ENCODE results near the gene CYP27C1. TPM values are rescaled to one million over a fixed set of nuclear protein-coding genes. Genes with fewer than 3 reads are reported as not detected.
"Not testable (repeated sequence)": the region's sequence is repeated elsewhere in the genome, so short reads cannot be mapped to it uniquely, and the experiment has no call there.

The CYP27C1 gene
- total RNA-seq, 2 experiments from 2014 or later, result not detected

DNA sequence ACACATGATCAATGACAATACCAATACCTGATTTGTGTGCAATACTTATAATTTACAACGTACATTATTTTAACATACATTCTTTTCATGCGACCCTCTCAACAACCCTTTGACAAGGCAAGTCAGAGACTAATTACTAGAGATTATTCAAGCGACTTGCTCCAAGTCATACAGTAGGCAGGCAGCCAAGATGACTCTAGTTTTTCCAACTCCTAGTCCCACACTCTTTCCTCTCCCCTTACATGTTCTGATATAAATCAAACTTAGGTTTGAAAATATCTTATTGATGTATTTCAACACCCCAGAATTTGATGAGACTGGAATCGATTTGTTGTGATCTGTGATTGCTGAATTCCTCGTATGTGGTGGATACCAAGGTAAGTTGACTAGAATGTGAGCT, 8.0 kb upstream of the CYP27C1 start:
- H3K36me3 Mint-ChIP-seq, result no peaks in the 10 kb centered on the region
- H3K27ac Mint-ChIP-seq, result no peak overlapping the region
- H3K27me3 Mint-ChIP-seq, result peaks cover 40% of the 10 kb centered on the region
- DNase-seq, result no peak
- no peaks in the 10 kb centered on the region for H3K9me3 Mint-ChIP-seq
- no peak overlapping the region for H3K4me3 Mint-ChIP-seq
- H3K4me1 Mint-ChIP-seq, result peaks cover 8% of the 10 kb centered on the region

DNA sequence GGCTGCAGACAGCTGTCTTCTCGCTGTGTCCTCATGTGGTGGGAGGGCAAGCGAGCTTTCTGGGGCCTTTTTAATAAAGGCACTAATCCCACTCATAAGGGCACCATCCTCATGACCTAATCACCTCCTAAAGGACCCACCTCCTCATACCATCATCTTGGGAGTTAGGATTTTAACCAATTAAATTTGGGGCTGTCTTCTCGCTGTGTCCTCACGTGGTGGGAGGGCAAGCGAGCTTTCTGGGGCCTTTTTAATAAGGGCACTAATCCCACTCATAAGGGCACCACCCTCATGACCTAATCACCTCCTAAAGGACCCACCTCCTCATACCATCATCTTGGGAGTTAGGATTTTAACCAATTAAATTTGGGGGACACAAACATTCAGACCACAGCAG, 7.2 kb upstream of the CYP27C1 start:
- H3K27ac Mint-ChIP-seq, H3K36me3 Mint-ChIP-seq, H3K4me3 Mint-ChIP-seq, DNase-seq, H3K4me1 Mint-ChIP-seq, H3K9me3 Mint-ChIP-seq: not testable (repeated sequence)
- H3K27me3 Mint-ChIP-seq, result peaks cover 45% of the 10 kb centered on the region

DNA sequence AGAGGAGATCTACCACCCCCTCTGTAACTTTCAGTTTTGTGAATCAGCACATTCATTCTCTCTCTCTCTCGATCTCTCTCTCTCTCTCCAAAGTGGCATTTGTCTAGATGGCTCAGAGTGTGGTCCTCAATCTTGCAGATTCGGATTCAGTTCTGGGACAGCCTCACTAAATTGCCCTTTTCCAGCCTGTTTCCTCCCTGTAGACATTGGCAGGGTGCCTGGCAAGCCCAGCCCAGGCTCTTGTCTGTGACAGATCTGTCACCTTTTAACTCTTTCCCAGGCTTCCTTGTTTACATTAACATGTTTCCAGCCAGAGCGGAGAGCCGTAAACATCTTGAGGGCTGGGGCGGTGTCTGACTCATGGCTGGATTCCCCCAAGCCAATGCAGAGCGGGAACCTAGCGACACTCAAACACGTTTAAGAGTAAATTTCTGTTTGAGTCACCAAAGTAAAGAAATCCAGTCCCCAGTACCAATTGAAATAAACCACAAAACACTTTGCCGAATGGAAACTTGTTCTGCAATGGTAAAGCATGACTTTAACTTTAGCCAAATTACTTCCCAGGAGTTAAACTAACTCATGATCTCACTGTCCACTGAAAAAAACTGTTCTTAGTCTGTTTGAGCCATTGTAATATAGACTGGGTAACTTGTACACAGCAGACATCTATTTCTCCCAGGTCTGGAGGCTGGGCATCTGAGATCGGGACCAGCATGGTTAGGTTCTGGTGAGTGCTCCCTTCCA, 6.6 kb upstream of the CYP27C1 start:
- DNase-seq, result peak; percentile 44
- Mint-ChIP-seq H3K9me3 (no peaks in the 10 kb centered on the region), H3K4me3 (no peak overlapping the region), H3K4me1 (peaks cover 8% of the 10 kb centered on the region), H3K36me3 (no peaks in the 10 kb centered on the region), H3K27me3 (peaks cover 47% of the 10 kb centered on the region), H3K27ac (peak overlapping the region; percentile 0)

DNA sequence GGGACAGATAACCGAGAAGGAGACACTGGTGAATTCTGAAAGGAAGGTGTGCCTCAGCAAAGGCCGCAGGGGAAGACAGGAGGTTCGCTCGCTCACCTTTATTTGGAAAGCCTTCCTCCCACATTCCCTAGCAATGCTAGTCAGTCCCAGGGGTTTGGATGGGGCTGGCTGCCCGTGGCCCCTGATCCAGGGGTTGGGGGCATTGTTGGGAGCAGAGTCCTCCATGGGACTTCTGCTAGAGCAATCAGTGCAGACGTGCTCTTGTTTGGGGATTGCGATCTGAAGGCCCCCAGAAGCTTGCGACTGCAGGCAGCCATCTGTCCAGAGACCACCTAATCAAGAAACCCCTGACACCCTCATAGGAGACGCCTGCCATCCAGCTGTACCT, 6.0 kb upstream of the CYP27C1 start:
- H3K27me3 Mint-ChIP-seq, result peaks cover 50% of the 10 kb centered on the region
- H3K4me3 Mint-ChIP-seq, result no peak overlapping the region
- no peaks in the 10 kb centered on the region for H3K9me3 Mint-ChIP-seq
- H3K4me1 Mint-ChIP-seq, result peaks cover 8% of the 10 kb centered on the region
- H3K36me3 Mint-ChIP-seq, result no peaks in the 10 kb centered on the region
- DNase-seq, result no peak
- H3K27ac Mint-ChIP-seq, result no peak overlapping the region

DNA sequence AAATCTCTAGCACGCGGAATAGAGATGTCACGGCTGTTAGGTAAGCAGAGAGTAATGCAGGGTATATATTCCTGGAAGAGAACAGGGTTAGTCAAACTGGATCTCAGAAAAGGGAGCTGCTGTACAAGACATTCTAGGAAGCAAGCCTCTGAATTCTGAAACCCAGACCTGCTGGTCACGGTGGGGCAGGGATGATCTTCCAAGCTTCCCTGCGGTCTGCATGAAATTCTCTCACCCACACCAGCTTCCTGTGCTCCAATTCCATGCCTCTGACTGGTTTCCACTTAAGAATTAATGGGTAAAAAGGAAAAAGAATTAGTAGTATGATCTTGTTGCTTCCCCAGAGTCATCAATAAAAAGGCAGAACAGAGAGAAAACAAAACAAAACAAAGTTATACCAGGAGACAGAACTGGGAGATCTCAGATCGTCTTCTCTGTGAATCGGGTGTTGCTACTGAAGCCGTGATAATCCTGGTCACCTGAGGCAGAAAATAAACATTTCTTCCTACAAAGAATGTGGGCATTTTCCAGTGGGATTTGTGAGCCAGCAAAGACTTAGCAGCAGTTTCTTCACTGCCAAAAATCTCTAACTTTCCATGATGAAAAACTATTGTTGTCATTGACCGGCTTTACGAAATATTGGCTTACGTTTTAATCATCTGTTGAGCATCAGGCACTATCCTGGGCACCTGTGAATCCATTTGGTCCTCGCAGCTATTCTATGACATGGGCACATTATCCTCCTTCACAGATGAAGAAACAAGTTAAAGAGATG, 5.3 kb upstream of the CYP27C1 start:
- Mint-ChIP-seq H3K36me3 (no peaks in the 10 kb centered on the region), H3K27me3 (peaks cover 57% of the 10 kb centered on the region), H3K9me3 (no peaks in the 10 kb centered on the region), H3K4me3 (no peak overlapping the region), H3K27ac (no peak overlapping the region), H3K4me1 (peaks cover 14% of the 10 kb centered on the region)
- no peak for DNase-seq

DNA sequence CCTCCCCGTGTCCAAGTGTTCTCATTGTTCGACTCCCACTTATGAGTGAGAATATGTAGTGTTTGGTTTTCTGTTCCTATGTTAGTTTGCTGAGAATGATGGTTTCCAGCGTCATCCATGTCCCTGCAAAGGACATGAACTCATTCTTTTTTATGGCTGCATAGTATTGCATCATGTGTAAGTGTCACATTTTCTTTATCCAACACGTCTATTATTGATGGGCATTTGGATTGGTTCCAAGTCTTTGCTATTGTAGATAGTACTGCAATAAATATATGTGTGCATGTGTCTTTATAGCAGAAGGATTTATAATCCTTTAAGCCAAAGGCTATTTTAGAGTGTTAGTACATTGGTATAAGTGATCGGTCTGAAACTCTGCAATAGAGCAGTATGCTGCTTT, 4.0 kb upstream of the CYP27C1 start:
- not testable (repeated sequence) for H3K4me3 Mint-ChIP-seq, H3K9me3 Mint-ChIP-seq, H3K27ac Mint-ChIP-seq, DNase-seq, H3K36me3 Mint-ChIP-seq
- Mint-ChIP-seq H3K4me1 (peaks cover 17% of the 10 kb centered on the region), H3K27me3 (peaks cover 67% of the 10 kb centered on the region)

DNA sequence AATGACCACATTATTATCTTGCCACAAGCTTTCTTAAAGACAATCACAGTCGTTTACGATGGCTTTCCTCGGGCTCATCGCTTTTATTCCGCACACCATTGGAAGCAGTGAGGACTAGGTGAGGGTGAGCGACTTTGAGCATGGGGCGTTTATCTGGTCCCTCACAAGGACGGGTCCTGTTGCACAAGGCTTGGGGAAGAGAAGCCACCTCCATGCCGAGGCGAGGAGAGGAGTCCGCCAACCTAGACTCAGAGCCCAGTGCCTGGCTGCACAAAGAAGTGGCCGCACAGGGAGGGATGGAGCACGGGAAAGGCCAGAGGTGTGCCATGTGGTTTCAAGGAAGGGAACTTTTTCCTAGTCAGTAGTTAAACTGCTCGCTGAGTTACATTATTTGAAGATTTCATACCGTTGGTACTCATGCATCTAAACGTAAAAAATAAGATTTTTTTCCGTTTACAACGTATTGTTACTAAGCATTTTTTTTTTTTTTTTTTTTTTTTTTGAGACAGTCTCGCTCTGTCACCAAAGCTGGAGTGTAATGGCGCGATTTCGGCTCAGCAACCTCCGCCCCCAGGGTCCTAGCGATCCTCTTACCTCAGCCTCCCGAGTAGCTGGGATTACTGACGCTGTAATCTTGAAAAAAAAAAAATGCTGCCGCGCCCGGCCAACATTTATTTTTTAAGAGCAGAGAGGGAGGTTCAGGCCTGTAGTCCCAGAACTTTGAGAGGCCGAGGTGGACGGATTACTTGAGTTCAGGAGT, 849 bp upstream of the CYP27C1 start:
- peaks cover 83% of the 10 kb centered on the region for H3K27me3 Mint-ChIP-seq
- DNase-seq, result no peak
- no peaks in the 10 kb centered on the region for H3K9me3 Mint-ChIP-seq
- peak overlapping the region; percentile 79 for H3K4me3 Mint-ChIP-seq
- H3K27ac Mint-ChIP-seq, result no peak overlapping the region
- H3K4me1 Mint-ChIP-seq, result peaks cover 13% of the 10 kb centered on the region
- peaks cover 2% of the 10 kb centered on the region for H3K36me3 Mint-ChIP-seq

DNA sequence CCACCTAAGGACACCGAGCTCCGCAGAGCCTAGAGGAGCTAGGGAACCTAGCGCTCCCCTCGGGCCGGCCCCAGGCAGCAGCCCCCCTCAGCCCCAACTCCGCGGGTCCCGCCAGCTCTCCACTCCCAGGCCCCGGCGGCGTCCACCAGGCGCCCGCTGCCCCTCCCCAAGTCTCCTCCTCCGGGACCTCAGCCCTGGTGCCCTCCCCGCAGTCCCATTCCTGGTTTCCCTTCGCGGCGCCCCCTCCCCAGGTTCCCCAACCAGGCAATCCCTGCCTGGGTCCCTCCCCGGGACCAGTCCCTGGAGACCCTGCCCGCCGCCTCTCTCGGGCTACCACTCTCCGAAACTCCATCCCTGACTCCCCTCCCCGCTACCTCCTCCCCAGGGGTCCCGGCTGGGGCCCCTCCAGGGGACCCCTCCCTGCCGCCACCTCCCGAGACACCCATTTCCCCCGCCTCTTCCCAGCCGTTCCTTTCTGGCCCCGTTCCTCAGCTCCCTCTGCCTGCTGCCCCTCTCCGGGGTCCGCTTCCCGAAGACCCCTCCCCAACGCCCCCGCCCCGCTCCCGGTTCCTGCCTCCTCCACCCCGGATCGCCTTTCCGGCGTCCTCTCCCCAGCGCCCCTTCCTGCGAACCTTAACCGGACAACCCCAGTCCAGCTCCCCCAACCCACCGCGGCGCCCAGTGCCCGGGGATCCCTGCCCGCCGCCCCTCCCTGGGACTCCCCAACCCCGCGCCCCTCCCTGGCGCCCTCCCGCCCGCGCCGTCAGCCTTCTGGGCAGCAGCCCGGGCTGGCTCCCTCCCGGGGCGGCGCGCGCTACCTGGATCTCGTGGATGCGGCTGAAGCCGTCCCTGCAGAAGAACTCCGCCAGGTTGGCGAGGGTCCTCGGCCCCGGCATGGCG, 678 bp downstream of the CYP27C1 start:
- Mint-ChIP-seq H3K4me1 (peaks cover 11% of the 10 kb centered on the region), H3K4me3 (peak overlapping the region; percentile 52), H3K27me3 (peaks cover 73% of the 10 kb centered on the region), H3K9me3 (no peaks in the 10 kb centered on the region), H3K36me3 (peaks cover 2% of the 10 kb centered on the region), H3K27ac (no peak overlapping the region)
- peak; percentile 24 for DNase-seq

DNA sequence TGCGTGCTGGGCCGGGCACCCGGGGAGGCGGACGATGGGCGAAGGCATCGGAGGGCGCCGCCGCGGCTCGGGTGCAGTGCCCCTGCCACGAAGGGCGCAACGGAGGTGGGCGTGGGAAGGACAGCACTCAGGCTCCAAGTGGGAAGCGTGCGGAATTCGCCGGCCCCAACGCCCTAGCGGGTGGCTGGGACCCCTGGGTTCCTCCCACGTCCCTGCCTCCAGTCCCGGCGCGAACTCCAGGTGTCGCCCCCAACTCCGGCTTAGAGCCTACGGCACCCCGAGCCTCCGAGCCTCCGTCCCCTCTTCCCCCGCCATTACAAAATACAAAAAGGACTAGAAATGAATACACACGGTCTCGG, 1.3 kb downstream of the CYP27C1 start:
- Mint-ChIP-seq H3K9me3 (no peaks in the 10 kb centered on the region), H3K36me3 (peaks cover 2% of the 10 kb centered on the region), H3K27me3 (peaks cover 73% of the 10 kb centered on the region), H3K4me3 (peak overlapping the region; percentile 52), H3K27ac (no peak overlapping the region), H3K4me1 (peaks cover 11% of the 10 kb centered on the region)
- DNase-seq, result no peak

DNA sequence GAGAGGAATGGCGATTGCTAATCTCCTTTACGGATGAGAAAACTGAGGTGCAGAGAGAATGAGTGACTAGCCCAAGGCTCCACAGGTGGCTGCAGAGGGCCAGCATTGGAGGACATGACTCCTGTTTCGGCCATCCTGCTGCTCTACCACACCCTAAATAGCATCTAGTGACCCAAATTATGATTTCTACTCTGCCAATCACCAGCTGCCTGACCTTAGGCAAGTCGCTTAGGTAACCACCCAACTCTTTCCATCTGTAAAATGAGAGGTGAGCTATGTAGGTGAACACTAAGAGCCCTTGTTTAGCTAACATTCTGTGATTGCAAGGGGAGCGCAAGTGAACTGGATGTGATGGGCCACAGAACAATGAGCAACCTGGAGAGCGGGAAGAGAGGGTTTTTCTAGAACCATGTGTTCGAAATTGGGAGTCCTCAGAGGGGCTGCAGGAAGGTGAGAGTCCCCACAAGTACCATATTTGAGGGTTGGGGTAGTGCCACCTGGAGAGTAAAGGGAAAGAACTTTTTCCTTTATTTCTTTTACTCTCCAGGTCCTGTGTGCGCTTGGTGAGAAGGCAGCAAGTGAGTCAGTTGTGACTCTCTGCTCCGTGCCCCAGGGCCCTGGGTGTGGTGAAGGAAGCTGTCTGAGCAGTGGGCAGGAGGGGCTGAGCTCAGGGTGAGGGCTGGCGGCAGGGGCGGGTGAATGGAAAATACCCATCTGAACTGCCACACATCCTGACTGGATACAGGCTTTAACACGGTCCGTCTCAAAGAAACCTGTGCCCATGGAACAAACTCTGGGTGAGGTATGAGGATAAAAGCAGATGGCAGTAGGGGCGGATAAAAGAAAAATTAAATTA, 2.4 kb downstream of the CYP27C1 start:
- no peak overlapping the region for H3K4me3 Mint-ChIP-seq
- H3K36me3 Mint-ChIP-seq, result peaks cover 2% of the 10 kb centered on the region
- peaks cover 73% of the 10 kb centered on the region for H3K27me3 Mint-ChIP-seq
- H3K9me3 Mint-ChIP-seq, result no peaks in the 10 kb centered on the region
- peaks cover 11% of the 10 kb centered on the region for H3K4me1 Mint-ChIP-seq
- peak; percentile 13 for DNase-seq
- H3K27ac Mint-ChIP-seq, result no peak overlapping the region

DNA sequence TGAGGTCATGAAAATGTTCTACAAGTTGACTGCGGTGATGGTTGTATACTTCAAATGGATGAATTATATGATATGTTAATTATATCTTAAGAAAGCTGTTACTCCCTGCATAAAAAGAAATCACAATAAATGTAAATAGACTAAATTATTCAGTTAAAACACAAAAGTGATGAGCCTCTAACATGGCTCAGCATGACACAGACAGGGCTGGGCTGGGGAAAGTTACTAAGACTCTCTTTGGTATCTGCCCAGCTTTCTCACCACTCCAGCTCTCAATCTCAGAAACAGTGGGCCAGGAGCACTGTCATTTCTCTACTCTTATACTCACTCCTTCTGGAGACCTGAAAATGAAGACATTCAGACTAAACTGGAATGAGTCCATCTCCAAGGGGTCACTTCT, 3.5 kb downstream of the CYP27C1 start:
- Mint-ChIP-seq H3K4me3 (no peak overlapping the region), H3K9me3 (no peaks in the 10 kb centered on the region), H3K36me3 (peaks cover 2% of the 10 kb centered on the region), H3K27ac (no peak overlapping the region), H3K4me1 (peaks cover 11% of the 10 kb centered on the region), H3K27me3 (peaks cover 80% of the 10 kb centered on the region)
- no peak for DNase-seq

DNA sequence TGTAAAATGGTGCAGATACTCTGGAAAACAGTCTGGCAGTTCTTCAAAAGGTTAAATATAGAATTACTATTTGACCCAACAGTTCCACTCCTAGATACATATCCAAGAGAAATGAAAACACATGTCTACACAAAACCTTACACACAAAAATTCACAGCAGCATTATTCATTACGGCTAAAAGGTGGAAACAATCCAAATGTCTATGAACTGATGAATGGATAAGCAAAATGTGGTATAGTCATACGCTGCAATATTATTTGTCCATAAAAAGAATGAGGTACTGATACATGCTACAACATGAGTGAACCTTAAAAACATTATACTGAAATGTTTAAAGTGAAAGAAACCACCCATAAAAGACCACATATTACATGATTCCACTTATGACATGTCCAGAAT, 4.0 kb downstream of the CYP27C1 start:
- no peak for DNase-seq
- no peaks in the 10 kb centered on the region for H3K9me3 Mint-ChIP-seq
- no peak overlapping the region for H3K4me3 Mint-ChIP-seq
- no peak overlapping the region for H3K27ac Mint-ChIP-seq
- peaks cover 80% of the 10 kb centered on the region for H3K27me3 Mint-ChIP-seq
- peaks cover 11% of the 10 kb centered on the region for H3K4me1 Mint-ChIP-seq
- peaks cover 2% of the 10 kb centered on the region for H3K36me3 Mint-ChIP-seq

DNA sequence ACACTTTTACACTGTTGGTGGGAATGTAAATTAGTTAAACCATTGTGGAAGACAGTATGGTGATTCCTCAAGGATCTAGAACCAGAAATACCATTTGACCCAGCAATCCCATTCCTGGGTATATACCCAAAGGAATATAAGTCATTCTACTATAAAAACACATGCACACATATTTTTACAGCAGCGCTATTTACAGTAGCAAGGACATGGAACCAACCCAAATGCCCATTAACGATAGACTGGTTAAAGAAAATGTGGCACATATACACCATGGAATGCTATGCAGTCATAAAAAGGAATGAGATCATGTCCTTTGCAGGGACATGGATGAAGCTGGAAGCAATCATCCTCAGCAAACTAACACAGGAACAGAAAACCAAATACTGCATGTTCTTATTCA, 5.9 kb downstream of the CYP27C1 start:
- H3K27ac Mint-ChIP-seq, DNase-seq, H3K4me1 Mint-ChIP-seq, H3K36me3 Mint-ChIP-seq, H3K4me3 Mint-ChIP-seq, H3K9me3 Mint-ChIP-seq: not testable (repeated sequence)
- peaks cover 80% of the 10 kb centered on the region for H3K27me3 Mint-ChIP-seq

DNA sequence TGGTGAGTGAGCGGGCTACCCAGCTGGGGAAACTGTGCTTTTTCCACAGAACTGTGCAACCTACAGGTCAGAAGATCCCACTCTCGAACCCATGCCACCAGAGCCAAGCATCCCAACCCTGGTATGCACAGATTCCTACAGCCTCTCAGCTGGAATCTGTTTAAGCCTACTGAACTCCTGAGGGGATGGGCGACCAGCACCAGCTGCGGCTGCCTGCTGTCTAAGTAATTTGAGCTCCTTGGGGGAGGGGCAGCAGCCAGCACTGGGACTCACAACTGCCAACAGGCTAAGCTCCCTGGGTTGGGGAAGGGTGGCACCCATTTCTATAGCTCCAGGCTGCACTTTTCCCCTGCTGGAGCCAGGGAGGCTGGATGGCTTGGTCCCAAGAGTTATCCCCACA, 11.8 kb downstream of the CYP27C1 start:
- H3K36me3 Mint-ChIP-seq, result no peaks in the 10 kb centered on the region
- H3K27me3 Mint-ChIP-seq, result peaks cover 63% of the 10 kb centered on the region
- H3K9me3 Mint-ChIP-seq, result no peaks in the 10 kb centered on the region
- DNase-seq, result no peak
- no peak overlapping the region for H3K27ac Mint-ChIP-seq
- H3K4me3 Mint-ChIP-seq, result no peak overlapping the region
- no peaks in the 10 kb centered on the region for H3K4me1 Mint-ChIP-seq
